Measurements from ENCODE around the gene RPS18.
"Not testable (repeated sequence)": the region's sequence is repeated elsewhere in the genome, so short reads cannot be mapped to it uniquely, and the experiment has no call there.

The RPS18 gene

GRCh38 chr6:33278392-33278741, 6.5 kb downstream of the RPS18 start:
- Histone ChIP-seq H3K4me3 (replicated peaks; ENCODE audit: low read depth, low read length) (peak overlapping the region; percentile 66), H3K27me3 (replicated peaks; ENCODE audit: control insufficient read depth, insufficient read depth, low read length) (no peaks in the 10 kb centered on the region), H3K36me3 (ENCODE audit: control insufficient read depth, insufficient read depth, low read length) (peaks cover 27% of the 10 kb centered on the region)
- no peak for TF ChIP-seq CTCF (IDR thresholded peaks at IDR 0.05; ENCODE audit: insufficient read depth, low read length, poor library complexity, severe bottlenecking)
- no peak for DNase-seq (ENCODE audit: extremely low read depth, insufficient read length)

GRCh38 chr6:33278810-33279209, 6.9 kb downstream of the RPS18 start:
- H3K36me3 ChIP-seq (ENCODE audit: control insufficient read depth, insufficient read depth, low read length), result peaks cover 27% of the 10 kb centered on the region
- DNase-seq (ENCODE audit: extremely low read depth, insufficient read length), result no peak
- TF ChIP-seq CTCF (IDR thresholded peaks at IDR 0.05; ENCODE audit: insufficient read depth, low read length, poor library complexity, severe bottlenecking), result no peak

GRCh38 chr6:33279257-33279695, 7.4 kb downstream of the RPS18 start:
- no peak for DNase-seq (ENCODE audit: extremely low read depth, insufficient read length)
- TF ChIP-seq CTCF (IDR thresholded peaks at IDR 0.05; ENCODE audit: insufficient read depth, low read length, poor library complexity, severe bottlenecking), result no peak
- H3K27me3 ChIP-seq (replicated peaks; ENCODE audit: control insufficient read depth, insufficient read depth, low read length), result no peaks in the 10 kb centered on the region
- no peak overlapping the region for H3K4me3 ChIP-seq (replicated peaks; ENCODE audit: low read depth, low read length)
- H3K36me3 ChIP-seq (ENCODE audit: control insufficient read depth, insufficient read depth, low read length), result peaks cover 25% of the 10 kb centered on the region

More at GRCh38 chr6:33278810-33279209, 6.9 kb downstream of the RPS18 start:
- Histone ChIP-seq H3K27me3 (replicated peaks; ENCODE audit: control insufficient read depth, insufficient read depth, low read length) (no peaks in the 10 kb centered on the region), H3K4me3 (replicated peaks; ENCODE audit: low read depth, low read length) (no peak overlapping the region)

GRCh38 chr6:33279971-33280511, 8.2 kb downstream of the RPS18 start:
- DNase-seq (ENCODE audit: extremely low read depth, insufficient read length), result no peak
- H3K36me3 ChIP-seq (ENCODE audit: control insufficient read depth, insufficient read depth, low read length), result peaks cover 22% of the 10 kb centered on the region
- H3K27me3 ChIP-seq (replicated peaks; ENCODE audit: control insufficient read depth, insufficient read depth, low read length), result no peaks in the 10 kb centered on the region
- H3K4me3 ChIP-seq (replicated peaks; ENCODE audit: low read depth, low read length), result no peak overlapping the region
- TF ChIP-seq CTCF (IDR thresholded peaks at IDR 0.05; ENCODE audit: insufficient read depth, low read length, poor library complexity, severe bottlenecking), result peak; percentile 46

- no peak overlapping the region for H3K4me3 ChIP-seq (replicated peaks; ENCODE audit: low read depth, low read length)
- TF ChIP-seq CTCF (IDR thresholded peaks at IDR 0.05; ENCODE audit: insufficient read depth, low read length, poor library complexity, severe bottlenecking), result no peak
- no peaks in the 10 kb centered on the region for H3K27me3 ChIP-seq (replicated peaks; ENCODE audit: control insufficient read depth, insufficient read depth, low read length)
- no peak for DNase-seq (ENCODE audit: extremely low read depth, insufficient read length)
- peaks cover 22% of the 10 kb centered on the region for H3K36me3 ChIP-seq (ENCODE audit: control insufficient read depth, insufficient read depth, low read length)
Measured at GRCh38 chr6:33280539-33280938, 8.7 kb downstream of the RPS18 start.

- H3K27me3 ChIP-seq (replicated peaks; ENCODE audit: control insufficient read depth, insufficient read depth, low read length); H3K4me3 ChIP-seq (replicated peaks; ENCODE audit: low read depth, low read length); DNase-seq (ENCODE audit: extremely low read depth, insufficient read length): not testable (repeated sequence)
- peaks cover 18% of the 10 kb centered on the region for H3K36me3 ChIP-seq (ENCODE audit: control insufficient read depth, insufficient read depth, low read length)
Measured at GRCh38 chr6:33285214-33285613, 13.3 kb downstream of the RPS18 start.
